Testis (tissue), 2 donors: ENCODE data around the gene MYL12B.

Source experiments
- POLR2A ChIP-seq: fragments of 450-650 bp; IDR thresholded peaks from one replicate; pipeline ENCODE4 v1.6.1; 2017; ENCODE audit warnings: antibody characterized with exemption, mild to moderate bottlenecking, moderate library complexity
- TF ChIP-seq, protein P1 (sequence below), 3 experiments: fragments of 450-650 bp in 2 of 3; fragments of 200-600 bp in 1 of 3; sonication (generic) in 1 of 3; IDR thresholded peaks; one replicate each; pipeline ENCODE4 v1.5.1; 2016 to 2019; ENCODE audit warnings: antibody characterized with exemption in 3 of 3, mild to moderate bottlenecking in 2 of 3, moderate library complexity in 1 of 3

DNA sequence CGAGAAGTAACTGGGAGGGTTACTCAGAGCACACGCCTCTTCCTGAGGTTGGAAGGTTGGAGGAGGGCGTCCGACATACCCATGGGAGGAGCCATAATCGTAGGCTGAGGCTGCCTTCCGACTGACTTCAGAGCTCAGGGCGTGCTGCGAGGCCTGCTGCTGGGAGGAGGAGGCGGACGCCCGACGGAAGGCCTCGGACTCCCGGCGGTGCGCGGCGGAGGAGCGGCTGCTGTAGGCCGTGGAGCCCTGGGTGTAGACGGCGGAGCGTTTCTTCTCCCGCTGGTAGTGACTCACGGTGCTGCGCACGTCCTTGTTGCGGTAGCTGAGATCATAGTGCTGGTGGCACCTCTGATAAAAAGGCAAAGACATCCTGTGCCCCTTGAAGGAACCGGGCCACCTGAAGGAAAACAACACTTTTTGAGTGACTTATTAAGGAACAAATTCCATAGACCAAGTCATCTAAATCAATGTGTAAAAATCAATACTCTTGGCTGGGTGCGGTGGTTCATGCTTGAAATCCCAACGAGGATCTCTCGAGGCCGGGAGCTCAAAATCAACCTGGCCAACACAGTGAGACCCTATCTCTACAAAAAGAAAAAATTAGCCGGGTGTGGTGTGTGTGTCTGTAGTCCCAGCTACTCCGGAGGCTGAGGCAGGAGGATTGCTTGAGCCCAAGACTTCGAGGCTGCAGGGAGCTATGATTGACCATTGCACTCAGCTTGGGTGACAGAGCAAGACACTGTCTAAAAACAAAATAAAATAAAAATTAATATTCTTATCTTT is 46.9 kb upstream of the MYL12B start:
- TF ChIP-seq, protein P1, sequence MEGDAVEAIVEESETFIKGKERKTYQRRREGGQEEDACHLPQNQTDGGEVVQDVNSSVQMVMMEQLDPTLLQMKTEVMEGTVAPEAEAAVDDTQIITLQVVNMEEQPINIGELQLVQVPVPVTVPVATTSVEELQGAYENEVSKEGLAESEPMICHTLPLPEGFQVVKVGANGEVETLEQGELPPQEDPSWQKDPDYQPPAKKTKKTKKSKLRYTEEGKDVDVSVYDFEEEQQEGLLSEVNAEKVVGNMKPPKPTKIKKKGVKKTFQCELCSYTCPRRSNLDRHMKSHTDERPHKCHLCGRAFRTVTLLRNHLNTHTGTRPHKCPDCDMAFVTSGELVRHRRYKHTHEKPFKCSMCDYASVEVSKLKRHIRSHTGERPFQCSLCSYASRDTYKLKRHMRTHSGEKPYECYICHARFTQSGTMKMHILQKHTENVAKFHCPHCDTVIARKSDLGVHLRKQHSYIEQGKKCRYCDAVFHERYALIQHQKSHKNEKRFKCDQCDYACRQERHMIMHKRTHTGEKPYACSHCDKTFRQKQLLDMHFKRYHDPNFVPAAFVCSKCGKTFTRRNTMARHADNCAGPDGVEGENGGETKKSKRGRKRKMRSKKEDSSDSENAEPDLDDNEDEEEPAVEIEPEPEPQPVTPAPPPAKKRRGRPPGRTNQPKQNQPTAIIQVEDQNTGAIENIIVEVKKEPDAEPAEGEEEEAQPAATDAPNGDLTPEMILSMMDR (IDR thresholded peaks at IDR 0.05): no peak
- TF ChIP-seq POLR2A: no peak
